HG03457 (cell line): ENCODE measurements around the gene HECTD2.
"Not testable (repeated sequence)": the region's sequence is repeated elsewhere in the genome, so short reads cannot be mapped to it uniquely, and the experiment has no call there.

ENCODE experiments used
- ATAC-seq: cut with Tn5 transposase; IDR thresholded peaks from one replicate; pipeline ENCODE4 v1.9.1; 2021; ENCODE audit warnings: moderate number of reproducible peaks; ENCODE audit not compliant: unreplicated experiment

HECTD2 gene

GRCh38 chr10:91409869-91410637, at the start of gene HECTD2:
TSS of gene HECTD2 (plus strand) at chr10:91410344. CDS start at chr10:91410439, 95 bp downstream.
- peak; percentile 79 for ATAC-seq

- no peak for ATAC-seq
Measured at GRCh38 chr10:91360461-91360860, 49.7 kb upstream of the HECTD2 start.

- not testable (repeated sequence) for ATAC-seq
Measured at GRCh38 chr10:91365519-91365918, 44.6 kb upstream of the HECTD2 start.

GRCh38 chr10:91366704-91367103, 43.4 kb upstream of the HECTD2 start:
- ATAC-seq: no peak

GRCh38 chr10:91367127-91367531, 43.0 kb upstream of the HECTD2 start:
- no peak for ATAC-seq

GRCh38 chr10:91367558-91367957, 42.6 kb upstream of the HECTD2 start:
- ATAC-seq: no peak

- ATAC-seq: not testable (repeated sequence)
Measured at GRCh38 chr10:91369978-91370589, 40.1 kb upstream of the HECTD2 start.

- no peak for ATAC-seq
Measured at GRCh38 chr10:91374052-91374451, 36.1 kb upstream of the HECTD2 start.

- ATAC-seq: no peak
Measured at GRCh38 chr10:91378061-91378460, 32.1 kb upstream of the HECTD2 start.

- no peak for ATAC-seq
Measured at GRCh38 chr10:91380873-91381256, 29.3 kb upstream of the HECTD2 start.

- no peak for ATAC-seq
Measured at GRCh38 chr10:91381257-91381891, 28.8 kb upstream of the HECTD2 start.

- ATAC-seq: no peak
Measured at GRCh38 chr10:91385306-91386085, 24.6 kb upstream of the HECTD2 start.

GRCh38 chr10:91389636-91390512, 20.3 kb upstream of the HECTD2 start:
- no peak for ATAC-seq

GRCh38 chr10:91390513-91390825, 19.7 kb upstream of the HECTD2 start:
- ATAC-seq: not testable (repeated sequence)

GRCh38 chr10:91391920-91392319, 18.2 kb upstream of the HECTD2 start:
- ATAC-seq: no peak

- no peak for ATAC-seq
Measured at GRCh38 chr10:91406322-91406721, 3.8 kb upstream of the HECTD2 start.

GRCh38 chr10:91409069-91409868, 875 bp upstream of the HECTD2 start:
- ATAC-seq: peak; percentile 29

GRCh38 chr10:91410638-91411371, 661 bp downstream of the HECTD2 start:
- no peak for ATAC-seq

GRCh38 chr10:91411621-91412020, 1.5 kb downstream of the HECTD2 start:
- ATAC-seq: no peak
